GM23338 (cell line): Measurements from ENCODE around the gene PPM1L. TPM values are rescaled to one million over a fixed set of nuclear protein-coding genes. Genes with fewer than 3 reads are reported as not detected.

Experiments
- ATAC-seq: fragments of 200-7000 bp; cut with Tn5 transposase; 3 replicates; pipeline ENCODE4 v1.9.1; 2020
- DNase-seq: peaks from one replicate; pipeline ENCODE4 v3.0.0-alpha.2; 2015; ENCODE audit warnings: low spot score
- H2AFZ ChIP-seq: fragments of 200-600 bp; sonication (generic); 2 replicates; pipeline ENCODE4 v1.8.0; 2016; ENCODE audit warnings: antibody characterized with exemption, mild to moderate bottlenecking, moderate library complexity
- H3F3A ChIP-seq: fragments of 200-600 bp; sonication (generic); replicated peaks from 2 replicates; pipeline ENCODE4 v1.8.0; 2017; ENCODE audit warnings: antibody characterized with exemption, mixed run types, low read depth
- H3K27ac ChIP-seq: fragments of 200-600 bp; sonication (generic); 2 replicates; pipeline ENCODE4 v1.6.1; 2016; ENCODE audit warnings: low read depth
- H3K27me3 ChIP-seq: fragments of 200-600 bp; sonication (generic); 2 replicates; pipeline ENCODE4 v1.8.0; 2016; ENCODE audit warnings: mild to moderate bottlenecking, mixed run types, moderate library complexity; ENCODE audit not compliant: insufficient read depth
- H3K36me3 ChIP-seq: fragments of 200-600 bp; sonication (generic); 2 replicates; pipeline ENCODE4 v1.8.0; 2016; ENCODE audit warnings: mild to moderate bottlenecking; ENCODE audit not compliant: insufficient read depth
- H3K4me1 ChIP-seq: fragments of 200-600 bp; sonication (generic); 2 replicates; pipeline ENCODE4 v1.8.0; 2016; ENCODE audit warnings: mild to moderate bottlenecking, moderate library complexity; ENCODE audit not compliant: insufficient read depth
- H3K4me2 ChIP-seq: fragments of 200-600 bp; sonication (generic); 2 replicates; pipeline ENCODE4 v1.7.1; 2017; ENCODE audit warnings: mixed run types
- H3K4me3 ChIP-seq: fragments of 200-600 bp; sonication (generic); 2 replicates; pipeline ENCODE4 v1.6.1; 2016; ENCODE audit warnings: mixed run types
- H3K79me2 ChIP-seq: fragments of 200-600 bp; sonication (generic); replicated peaks from 2 replicates; pipeline ENCODE4 v1.8.0; 2017; ENCODE audit warnings: mild to moderate bottlenecking; ENCODE audit not compliant: insufficient read depth
- H3K9me2 ChIP-seq: fragments of 200-600 bp; sonication (generic); 2 replicates; pipeline ENCODE4 v1.8.0; 2017; ENCODE audit not compliant: insufficient read depth
- H4K20me1 ChIP-seq: fragments of 200-600 bp; sonication (generic); replicated peaks from 2 replicates; pipeline ENCODE4 v1.8.0; 2017; ENCODE audit warnings: mild to moderate bottlenecking; ENCODE audit not compliant: insufficient read depth
- H3K27ac Mint-ChIP-seq: 2 replicates; pipeline ENCODE4 v1.8.0; 2020; ENCODE audit warnings: inconsistent platforms, mild to moderate bottlenecking, moderate library complexity, mixed read lengths
- H3K27me3 Mint-ChIP-seq: 3 replicates; pipeline ENCODE4 v1.8.0; 2022; ENCODE audit warnings: low read depth, mild to moderate bottlenecking, moderate library complexity, mixed read lengths, inconsistent platforms; ENCODE audit not compliant: insufficient read depth, poor library complexity
- H3K36me3 Mint-ChIP-seq: 3 replicates; pipeline ENCODE4 v1.8.0; 2021; ENCODE audit warnings: low read depth, mild to moderate bottlenecking, inconsistent platforms, moderate library complexity, mixed read lengths
- H3K4me1 Mint-ChIP-seq: 3 replicates; pipeline ENCODE4 v1.8.0; 2020; ENCODE audit warnings: mild to moderate bottlenecking, inconsistent platforms, mixed read lengths
- H3K4me3 Mint-ChIP-seq: 3 replicates; pipeline ENCODE4 v1.8.0; 2021; ENCODE audit warnings: moderate library complexity, mild to moderate bottlenecking, inconsistent platforms, mixed read lengths
- H3K9me3 Mint-ChIP-seq: 3 replicates; pipeline ENCODE4 v1.8.0; 2020; ENCODE audit warnings: moderate library complexity, mild to moderate bottlenecking, inconsistent platforms, mixed read lengths
- CREB1 ChIP-seq: fragments of 250-450 bp; sonication (Bioruptor Pico); IDR thresholded peaks from 2 replicates; pipeline ENCODE4 v1.5.0; 2020; ENCODE audit warnings: low read depth, mild to moderate bottlenecking, moderate library complexity
- EZH2 ChIP-seq: fragments of 200-600 bp; sonication (generic); IDR thresholded peaks from one replicate; pipeline ENCODE4 v1.8.0; 2017; ENCODE audit warnings: antibody characterized with exemption, mild to moderate bottlenecking, low read depth; ENCODE audit not compliant: unreplicated experiment
- EZH2phosphoT487 ChIP-seq: fragments of 200-600 bp; sonication (generic); IDR thresholded peaks from one replicate; pipeline ENCODE4 v1.8.1; 2018; ENCODE audit warnings: antibody characterized with exemption; ENCODE audit not compliant: unreplicated experiment
- JUNB ChIP-seq: IDR thresholded peaks from one replicate; pipeline ENCODE4 v1.6.1; 2016; ENCODE audit warnings: antibody characterized with exemption; ENCODE audit not compliant: unreplicated experiment
- NANOG ChIP-seq: IDR thresholded peaks from 2 replicates; pipeline ENCODE4 v1.6.1; 2016; ENCODE audit warnings: antibody characterized with exemption, borderline replicate concordance
- POLR2AphosphoS5 ChIP-seq: IDR thresholded peaks from 2 replicates; pipeline ENCODE4 v1.6.1; 2016; ENCODE audit warnings: antibody characterized with exemption, low read depth
- STAT1 ChIP-seq: IDR thresholded peaks from one replicate; pipeline ENCODE4 v1.6.1; 2016; ENCODE audit warnings: antibody characterized with exemption; ENCODE audit not compliant: unreplicated experiment
- ZNF114 ChIP-seq: fragments of 250-450 bp; sonication (Bioruptor Pico); IDR thresholded peaks from 2 replicates; pipeline ENCODE4 v1.5.0; 2020; ENCODE audit warnings: mild to moderate bottlenecking, moderate library complexity
- ZNF331 ChIP-seq: fragments of 250-450 bp; sonication (Bioruptor Pico); IDR thresholded peaks from 2 replicates; pipeline ENCODE4 v1.5.0; 2020; ENCODE audit warnings: low read depth, mild to moderate bottlenecking, moderate library complexity
- ZNF462 ChIP-seq: fragments of 250-450 bp; sonication (Bioruptor Pico); IDR thresholded peaks from 2 replicates; pipeline ENCODE4 v1.5.0; 2020; ENCODE audit warnings: mild to moderate bottlenecking, moderate library complexity
- polyA plus RNA-seq: library from polyadenylated mRNA; unstranded; fragments of >200 nt; fragmentation: Nextera tagmentation; extraction: Ambion mirVana; gene quantifications from 2 replicates; pipeline ENCODE4 v1.2.1, GENCODE V29; 2016
- total RNA-seq: library from RNA; depleted of rRNA; stranded (reverse); fragments of >200 nt; shearing (Covaris generic); gene quantifications from 2 replicates; pipeline ENCODE4 v1.2.3, GENCODE V29; 2014
- TF ChIP-seq, protein P1 (sequence below), 2 experiments: fragments of 200-600 bp in 1 of 2; sonication (generic) in 1 of 2; conservative IDR thresholded peaks; 2 replicates each; pipeline versions ENCODE4 v1.5.1 to v1.6.1; 2016 to 2017; ENCODE audit warnings: antibody characterized with exemption in 2 of 2, low read depth in 2 of 2, mild to moderate bottlenecking in 2 of 2, moderate library complexity in 1 of 2
- TF ChIP-seq, protein P2 (sequence below): IDR thresholded peaks from one replicate; pipeline ENCODE4 v1.6.1; 2018; ENCODE audit warnings: antibody characterized with exemption; ENCODE audit not compliant: unreplicated experiment
- TF ChIP-seq, protein P3 (sequence below): IDR thresholded peaks from 2 replicates; pipeline ENCODE4 v1.6.1; 2016; ENCODE audit warnings: antibody characterized with exemption

PPM1L gene
- total and polyA plus RNA-seq, 2 experiments from 2014 or later: 3.9 to 26.4 TPM

GRCh38 chr3:160815280-160815679 is 59.2 kb downstream of the PPM1L start:
- peak; percentile 64 for ATAC-seq
- Histone ChIP-seq H3K27ac (no peak overlapping the region), H3K4me1 (peaks cover 12% of the 10 kb centered on the region), H2AFZ (no peak overlapping the region), H3K4me2 (peak overlapping the region; percentile 33; the same call in 1 of the 2 replicates), H3K4me3 (no peak overlapping the region), H3K79me2 (peaks cover 4% of the 10 kb centered on the region; the same call in 1 of the 2 replicates), H3F3A (no peaks in the 10 kb centered on the region), H3K36me3 (no peaks in the 10 kb centered on the region), H4K20me1 (peaks cover 3% of the 10 kb centered on the region), H3K27me3 (no peaks in the 10 kb centered on the region), H3K9me2 (no peaks in the 10 kb centered on the region)
- Mint-ChIP-seq H3K4me3 (no peak overlapping the region), H3K4me1 (peaks cover 21% of the 10 kb centered on the region; the same call in 2 of the 3 replicates), H3K27ac (no peak overlapping the region), H3K36me3 (0 out of 3 replicates have a peak, but pooled peaks cover 2% of the 10 kb centered on the region), H3K27me3 (no peaks in the 10 kb centered on the region), H3K9me3 (no peaks in the 10 kb centered on the region)
- TF ChIP-seq EZH2phosphoT487 (no peak), NANOG (no peak), EZH2 (no peak), ZNF114 (CRISPR knock-in tag) (no peak), STAT1 (no peak), ZNF331 (no peak), CREB1 (CRISPR knock-in tag) (no peak), ZNF462 (no peak), JUNB (no peak), POLR2AphosphoS5 (no peak)
- TF ChIP-seq, protein P1, sequence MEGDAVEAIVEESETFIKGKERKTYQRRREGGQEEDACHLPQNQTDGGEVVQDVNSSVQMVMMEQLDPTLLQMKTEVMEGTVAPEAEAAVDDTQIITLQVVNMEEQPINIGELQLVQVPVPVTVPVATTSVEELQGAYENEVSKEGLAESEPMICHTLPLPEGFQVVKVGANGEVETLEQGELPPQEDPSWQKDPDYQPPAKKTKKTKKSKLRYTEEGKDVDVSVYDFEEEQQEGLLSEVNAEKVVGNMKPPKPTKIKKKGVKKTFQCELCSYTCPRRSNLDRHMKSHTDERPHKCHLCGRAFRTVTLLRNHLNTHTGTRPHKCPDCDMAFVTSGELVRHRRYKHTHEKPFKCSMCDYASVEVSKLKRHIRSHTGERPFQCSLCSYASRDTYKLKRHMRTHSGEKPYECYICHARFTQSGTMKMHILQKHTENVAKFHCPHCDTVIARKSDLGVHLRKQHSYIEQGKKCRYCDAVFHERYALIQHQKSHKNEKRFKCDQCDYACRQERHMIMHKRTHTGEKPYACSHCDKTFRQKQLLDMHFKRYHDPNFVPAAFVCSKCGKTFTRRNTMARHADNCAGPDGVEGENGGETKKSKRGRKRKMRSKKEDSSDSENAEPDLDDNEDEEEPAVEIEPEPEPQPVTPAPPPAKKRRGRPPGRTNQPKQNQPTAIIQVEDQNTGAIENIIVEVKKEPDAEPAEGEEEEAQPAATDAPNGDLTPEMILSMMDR (conservative IDR thresholded peaks at IDR 0.05; ENCODE audit: low read depth in 2 of 2): no peak
- TF ChIP-seq, protein P2, sequence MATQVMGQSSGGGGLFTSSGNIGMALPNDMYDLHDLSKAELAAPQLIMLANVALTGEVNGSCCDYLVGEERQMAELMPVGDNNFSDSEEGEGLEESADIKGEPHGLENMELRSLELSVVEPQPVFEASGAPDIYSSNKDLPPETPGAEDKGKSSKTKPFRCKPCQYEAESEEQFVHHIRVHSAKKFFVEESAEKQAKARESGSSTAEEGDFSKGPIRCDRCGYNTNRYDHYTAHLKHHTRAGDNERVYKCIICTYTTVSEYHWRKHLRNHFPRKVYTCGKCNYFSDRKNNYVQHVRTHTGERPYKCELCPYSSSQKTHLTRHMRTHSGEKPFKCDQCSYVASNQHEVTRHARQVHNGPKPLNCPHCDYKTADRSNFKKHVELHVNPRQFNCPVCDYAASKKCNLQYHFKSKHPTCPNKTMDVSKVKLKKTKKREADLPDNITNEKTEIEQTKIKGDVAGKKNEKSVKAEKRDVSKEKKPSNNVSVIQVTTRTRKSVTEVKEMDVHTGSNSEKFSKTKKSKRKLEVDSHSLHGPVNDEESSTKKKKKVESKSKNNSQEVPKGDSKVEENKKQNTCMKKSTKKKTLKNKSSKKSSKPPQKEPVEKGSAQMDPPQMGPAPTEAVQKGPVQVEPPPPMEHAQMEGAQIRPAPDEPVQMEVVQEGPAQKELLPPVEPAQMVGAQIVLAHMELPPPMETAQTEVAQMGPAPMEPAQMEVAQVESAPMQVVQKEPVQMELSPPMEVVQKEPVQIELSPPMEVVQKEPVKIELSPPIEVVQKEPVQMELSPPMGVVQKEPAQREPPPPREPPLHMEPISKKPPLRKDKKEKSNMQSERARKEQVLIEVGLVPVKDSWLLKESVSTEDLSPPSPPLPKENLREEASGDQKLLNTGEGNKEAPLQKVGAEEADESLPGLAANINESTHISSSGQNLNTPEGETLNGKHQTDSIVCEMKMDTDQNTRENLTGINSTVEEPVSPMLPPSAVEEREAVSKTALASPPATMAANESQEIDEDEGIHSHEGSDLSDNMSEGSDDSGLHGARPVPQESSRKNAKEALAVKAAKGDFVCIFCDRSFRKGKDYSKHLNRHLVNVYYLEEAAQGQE: no peak
- TF ChIP-seq, protein P3, sequence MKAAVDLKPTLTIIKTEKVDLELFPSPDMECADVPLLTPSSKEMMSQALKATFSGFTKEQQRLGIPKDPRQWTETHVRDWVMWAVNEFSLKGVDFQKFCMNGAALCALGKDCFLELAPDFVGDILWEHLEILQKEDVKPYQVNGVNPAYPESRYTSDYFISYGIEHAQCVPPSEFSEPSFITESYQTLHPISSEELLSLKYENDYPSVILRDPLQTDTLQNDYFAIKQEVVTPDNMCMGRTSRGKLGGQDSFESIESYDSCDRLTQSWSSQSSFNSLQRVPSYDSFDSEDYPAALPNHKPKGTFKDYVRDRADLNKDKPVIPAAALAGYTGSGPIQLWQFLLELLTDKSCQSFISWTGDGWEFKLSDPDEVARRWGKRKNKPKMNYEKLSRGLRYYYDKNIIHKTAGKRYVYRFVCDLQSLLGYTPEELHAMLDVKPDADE: no peak
- peak; percentile 46 for DNase-seq
